Prostate gland (tissue), 2 donors: ENCODE measurements around the gene GGT6. TPM values are rescaled to one million over a fixed set of nuclear protein-coding genes. Genes with fewer than 3 reads are reported as not detected.

Experiments used
- DNase-seq: peaks from one replicate; pipeline ENCODE4 v3.0.0-alpha.2; 2019; ENCODE audit warnings: low spot score
- H3K27ac ChIP-seq, 2 donors: fragments of 200-600 bp; sonication (generic); 2 replicates each; pipeline ENCODE4 v1.5.1; 2017 to 2019
- H3K27me3 ChIP-seq: fragments of 200-600 bp; sonication (generic); replicated peaks from 2 replicates; pipeline ENCODE4 v1.5.1; 2019; ENCODE audit not compliant: insufficient read depth
- H3K36me3 ChIP-seq, 2 donors: fragments of 200-600 bp; sonication (generic); 1 replicate in 1 of 2; 2 replicates in 1 of 2; pipeline versions ENCODE4 v1.5.1 to v1.8.1; 2017 to 2019
- H3K4me1 ChIP-seq: fragments of 200-600 bp; sonication (generic); replicated peaks from 2 replicates; pipeline ENCODE4 v1.5.1; 2019
- H3K4me3 ChIP-seq, 2 donors: fragments of 200-600 bp; sonication (generic); 2 replicates each; pipeline ENCODE4 v1.5.1; 2017 to 2019
- H3K9me3 ChIP-seq: fragments of 200-600 bp; sonication (generic); 2 replicates; pipeline ENCODE4 v1.5.1; 2017
- CTCF ChIP-seq, 4 experiments: fragments of 200-600 bp in 2 of 4; fragments of 450-650 bp in 2 of 4; sonication (generic) in 2 of 4; IDR thresholded peaks; 1 replicate in 3 of 4; 2 replicates in 1 of 4; pipeline ENCODE4 v1.5.1; 2016 to 2019; ENCODE audit warnings: antibody characterized with exemption in 4 of 4, mild to moderate bottlenecking in 2 of 4, moderate library complexity in 2 of 4
- POLR2A ChIP-seq: fragments of 450-650 bp; IDR thresholded peaks from one replicate; pipeline ENCODE4 v1.6.1; 2016; ENCODE audit warnings: antibody characterized with exemption, mild to moderate bottlenecking
- POLR2AphosphoS5 ChIP-seq: sonication (generic); formaldehyde crosslinking; IDR thresholded peaks from one replicate; pipeline ENCODE4 v1.6.1; 2017; ENCODE audit warnings: antibody characterized with exemption
- WGBS: methylation state at CpG from one replicate; pipeline ENCODE4 v1.1.5; 2018; 5-methylcytosine and 5-hydroxymethylcytosine counted together
- intact Hi-C: fragments of 100-400 bp; cut with DNase I; formaldehyde crosslinking; loops from one replicate; pipeline ENCODE4 v1.14.2; 2022
- total RNA-seq, 2 donors: library from RNA; depleted of rRNA; stranded (reverse); fragments of >200 nt; gene quantifications; one replicate each; pipeline ENCODE4 v1.1.0, GENCODE V29; 2016

Gene GGT6
- total RNA-seq, 2 donors from 2014 or later = 23.5 to 35.6 TPM

DNA sequence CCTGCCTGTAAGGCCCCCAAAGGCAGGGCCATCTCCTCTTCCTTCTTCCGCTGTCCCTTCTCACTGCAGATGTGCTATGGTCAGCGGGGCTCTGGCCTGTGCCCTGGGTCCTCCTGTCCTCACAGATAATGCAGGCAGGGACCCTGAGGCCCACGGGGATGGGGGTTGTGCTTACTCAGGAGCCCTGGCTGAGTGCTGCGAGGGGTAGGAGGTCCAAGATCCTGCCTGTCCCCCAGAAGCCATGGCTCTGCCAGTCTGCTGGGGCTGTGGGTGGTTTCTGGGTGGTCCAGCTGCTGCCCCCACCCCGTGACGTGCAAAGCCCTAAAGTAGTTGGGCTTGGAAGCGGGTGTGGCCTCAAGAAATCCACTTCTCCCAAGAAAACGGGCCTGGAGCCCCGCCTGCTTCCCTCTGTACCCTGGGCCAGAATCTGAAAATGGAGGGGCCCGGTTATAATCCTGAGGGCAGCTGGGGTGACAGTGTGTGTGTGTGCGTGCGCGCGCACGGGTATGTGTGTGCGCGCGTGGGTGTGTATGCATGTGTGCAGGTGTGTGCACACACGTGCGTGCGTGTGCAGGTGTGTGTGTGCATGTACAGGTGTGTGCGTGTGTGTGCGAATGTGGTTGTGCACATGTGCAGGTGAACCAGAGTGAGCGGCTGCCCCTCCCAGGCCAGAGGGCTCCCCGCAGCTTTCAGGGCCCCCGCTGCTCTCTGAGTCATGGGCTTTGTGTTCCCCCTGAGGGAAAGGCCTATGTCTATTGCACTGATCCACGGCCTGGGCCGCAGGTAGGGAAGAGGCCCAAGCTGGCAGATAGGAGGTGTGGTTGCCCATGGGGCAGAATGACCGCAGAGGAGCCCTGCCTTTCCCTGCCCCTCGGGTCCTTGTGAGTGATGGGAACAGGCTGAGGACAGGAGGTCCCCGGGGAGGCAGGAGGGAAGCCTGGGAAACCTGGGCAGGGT lies 47.9 kb downstream of the GGT6 start:
- TF ChIP-seq POLR2AphosphoS5 (no peak), POLR2A (no peak), CTCF (IDR thresholded peaks at IDR 0.05) (no peak)
- 92% methylated on average over 30 of the region's 31 CpGs for WGBS
- intact Hi-C loops = no loop called here
- Histone ChIP-seq H3K27me3 (no peaks in the 10 kb centered on the region), H3K4me1 (peaks cover 6% of the 10 kb centered on the region), H3K4me3 (no peak overlapping the region), H3K36me3 (no peaks in the 10 kb centered on the region), H3K27ac (no peak overlapping the region), H3K9me3 (no peaks in the 10 kb centered on the region)
- DNase-seq = no peak

GRCh38 chr17:4511199-4511932 lies 49.0 kb downstream of the GGT6 start:
- Histone ChIP-seq H3K4me1 (peaks cover 6% of the 10 kb centered on the region), H3K27me3 (no peaks in the 10 kb centered on the region), H3K9me3 (no peaks in the 10 kb centered on the region), H3K36me3 (no peaks in the 10 kb centered on the region), H3K27ac (no peak overlapping the region), H3K4me3 (no peak overlapping the region)
- DNase-seq = no peak
- TF ChIP-seq POLR2AphosphoS5 = no peak
- intact Hi-C loops = no loop called here
- 91% methylated on average over 10 of the region's 10 CpGs for WGBS

DNA sequence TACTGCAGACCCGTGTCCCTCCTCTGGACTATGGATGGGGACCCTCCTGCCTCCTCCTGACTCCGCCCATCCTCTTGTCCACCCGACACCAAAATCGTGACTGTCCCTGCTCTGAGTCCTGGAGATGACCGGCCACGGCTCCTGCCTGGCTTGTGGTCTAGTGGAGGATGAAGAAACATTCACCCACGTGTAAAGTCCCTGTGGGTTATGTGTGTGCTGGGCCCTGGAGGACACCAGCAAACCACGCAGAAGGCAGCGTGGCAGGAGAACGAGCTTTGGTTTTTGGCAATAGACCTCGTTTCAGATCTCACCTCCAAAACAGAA lies 49.8 kb downstream of the GGT6 start:
- no peak for TF ChIP-seq POLR2AphosphoS5
- TF ChIP-seq POLR2A = no peak
- H3K4me3 ChIP-seq = no peak overlapping the region
- no peaks in the 10 kb centered on the region for H3K36me3 ChIP-seq
- H3K27ac ChIP-seq = no peak overlapping the region
- 76% methylated on average over 11 of the region's 11 CpGs for WGBS
- no peak for DNase-seq
- H3K9me3 ChIP-seq = no peaks in the 10 kb centered on the region
- no peaks in the 10 kb centered on the region for H3K27me3 ChIP-seq
- intact Hi-C loops = no loop called here
- peaks cover 6% of the 10 kb centered on the region for H3K4me1 ChIP-seq

- no peaks in the 10 kb centered on the region for H3K9me3 ChIP-seq
- 81% methylated on average over 21 of the region's 21 CpGs for WGBS
- DNase-seq = no peak
- no peak overlapping the region for H3K27ac ChIP-seq
- intact Hi-C loops = no loop called here
- no peak overlapping the region for H3K4me3 ChIP-seq
- H3K27me3 ChIP-seq = no peaks in the 10 kb centered on the region
- TF ChIP-seq POLR2A (no peak), CTCF (IDR thresholded peaks at IDR 0.05) (no peak), POLR2AphosphoS5 (no peak)
- no peaks in the 10 kb centered on the region for H3K36me3 ChIP-seq
- H3K4me1 ChIP-seq = peaks cover 6% of the 10 kb centered on the region
These were observed 50.3 kb downstream of the GGT6 start for GRCh38 chr17:4509923-4510617.

- H3K27ac ChIP-seq = no peak overlapping the region
- no peaks in the 10 kb centered on the region for H3K27me3 ChIP-seq
- H3K36me3 ChIP-seq = no peaks in the 10 kb centered on the region
- no peak for DNase-seq
- H3K4me1 ChIP-seq = peaks cover 2% of the 10 kb centered on the region
- H3K9me3 ChIP-seq = no peaks in the 10 kb centered on the region
- 53% methylated on average over 8 of the region's 8 CpGs for WGBS
- TF ChIP-seq CTCF (IDR thresholded peaks at IDR 0.05) (peak in 1 of 4 experiments; percentile 22), POLR2AphosphoS5 (no peak), POLR2A (no peak)
- intact Hi-C loops = no loop called here
- H3K4me3 ChIP-seq = no peak overlapping the region
These were observed 51.0 kb downstream of the GGT6 start for GRCh38 chr17:4509401-4509800.
